Endothelial cell of umbilical vein (primary cell): ENCODE results near the gene MFSD6. TPM values are rescaled to one million over a fixed set of nuclear protein-coding genes. Genes with fewer than 3 reads are reported as not detected.

ENCODE experiments used
- BruUV-seq: library from RNA; stranded (reverse); fragments of 400-500 nt; replicated peaks from 2 replicates; lab custom pipeline; 2021; lab: Mats Ljungman, UMichigan
- CTCF ChIA-PET: fragments of 300-600, 350-600 bp; sonication (Branson Sonifier 250); formaldehyde crosslinking; loops from one replicate; lab custom pipeline; 2021; ENCODE audit warnings: antibody characterized with exemption, inconsistent platforms; lab: Charles Lee
- POLR2A ChIA-PET: fragments of 300-600, 350-600 bp; sonication (Branson Sonifier 250); formaldehyde crosslinking; loops from one replicate; lab custom pipeline; 2021; ENCODE audit warnings: antibody characterized with exemption, inconsistent platforms; lab: Charles Lee
- DNase-seq: peaks from one replicate; pipeline ENCODE4 v3.0.0-alpha.2; 2011; ENCODE audit warnings: low read depth, low spot score
- FAIRE-seq: peaks from 2 replicates; lab custom pipeline; 2011; peaks lifted over from hg19 to GRCh38; lab: Jason Lieb, UNC
- H2AFZ ChIP-seq: 2 replicates; pipeline ENCODE4 v1.6.0; 2012; ENCODE audit warnings: low read depth, low read length, control low read depth, inconsistent platforms
- H3K27ac ChIP-seq: 2 replicates; pipeline ENCODE4 v1.5.1; 2011; ENCODE audit warnings: low read depth, mild to moderate bottlenecking, control low read depth, low read length, moderate library complexity; ENCODE audit not compliant: insufficient read depth
- H3K27me3 ChIP-seq, 2 experiments: 2 replicates each; pipeline versions ENCODE4 v1.6.0 to v1.6.1; 2011; ENCODE audit warnings: low read length in 2 of 2, mixed read lengths in 1 of 2; ENCODE audit not compliant: control insufficient read depth in 2 of 2, insufficient read depth in 2 of 2
- H3K36me3 ChIP-seq, 2 experiments: 2 replicates in 1 of 2; 3 replicates in 1 of 2; pipeline ENCODE4 v1.5.1; 2011; ENCODE audit warnings: low read length in 2 of 2, mild to moderate bottlenecking in 1 of 2, moderate library complexity in 1 of 2; ENCODE audit not compliant: control insufficient read depth in 2 of 2, insufficient read depth in 2 of 2; ENCODE audit errors: extremely low read depth in 1 of 2
- H3K4me1 ChIP-seq: 3 replicates; pipeline ENCODE4 v1.5.1; 2011; ENCODE audit warnings: mild to moderate bottlenecking, low read length; ENCODE audit not compliant: control insufficient read depth, insufficient read depth; ENCODE audit errors: extremely low read depth
- H3K4me2 ChIP-seq: 2 replicates; pipeline ENCODE4 v1.6.1; 2011; ENCODE audit warnings: low read length, control low read depth, mixed read lengths; ENCODE audit not compliant: insufficient read depth
- H3K4me3 ChIP-seq, 3 experiments: fragments of 200-600 bp in 1 of 3; sonication (generic), shearing (Covaris generic) in 1 of 3; replicated peaks in 1 of 3; 2 replicates each; pipeline ENCODE4 v1.5.1; 2011 to 2016; ENCODE audit warnings: control low read depth in 3 of 3, low read length in 3 of 3, mild to moderate bottlenecking in 2 of 3, inconsistent platforms in 1 of 3, low read depth in 1 of 3, moderate library complexity in 1 of 3; ENCODE audit not compliant: insufficient read depth in 1 of 3
- H3K79me2 ChIP-seq: 2 replicates; pipeline ENCODE4 v1.6.0; 2012; ENCODE audit warnings: low read length, inconsistent platforms; ENCODE audit not compliant: control insufficient read depth, insufficient read depth
- H3K9ac ChIP-seq: replicated peaks from 2 replicates; pipeline ENCODE3; 2011; ENCODE audit warnings: low read length, control low read depth; ENCODE audit not compliant: insufficient read depth; ENCODE audit errors: extremely low read depth
- H3K9me1 ChIP-seq: replicated peaks from 3 replicates; pipeline ENCODE4 v1.6.0; 2011; ENCODE audit warnings: mild to moderate bottlenecking, low read length; ENCODE audit not compliant: control insufficient read depth, insufficient read depth; ENCODE audit errors: extremely low read depth
- H3K9me3 ChIP-seq: replicated peaks from 2 replicates; pipeline ENCODE4 v1.5.1; 2012; ENCODE audit warnings: low read length, inconsistent platforms; ENCODE audit not compliant: control insufficient read depth, insufficient read depth
- H4K20me1 ChIP-seq: replicated peaks from 2 replicates; pipeline ENCODE3; 2011; ENCODE audit warnings: mild to moderate bottlenecking, low read length; ENCODE audit not compliant: control insufficient read depth, insufficient read depth; ENCODE audit errors: extremely low read depth
- EZH2 ChIP-seq: IDR thresholded peaks from 2 replicates; pipeline ENCODE4 v1.6.1; 2012; ENCODE audit warnings: borderline replicate concordance, low read depth, mild to moderate bottlenecking, moderate library complexity, low read length, inconsistent platforms; ENCODE audit not compliant: severe bottlenecking
- FOS ChIP-seq: IDR thresholded peaks from 2 replicates; pipeline ENCODE4 v1.6.1; 2011; ENCODE audit warnings: mild to moderate bottlenecking, low read length, moderate library complexity, borderline replicate concordance; ENCODE audit not compliant: insufficient read depth
- GATA2 ChIP-seq: IDR thresholded peaks from 2 replicates; pipeline ENCODE4 v1.7.0; 2011; ENCODE audit warnings: low read depth, mild to moderate bottlenecking, moderate library complexity, mixed read lengths, low read length; ENCODE audit not compliant: insufficient read length, insufficient read depth
- JUN ChIP-seq: IDR thresholded peaks from 2 replicates; pipeline ENCODE4 v1.6.1; 2011; ENCODE audit warnings: borderline replicate concordance, low read depth; ENCODE audit not compliant: insufficient read length, insufficient read depth
- MYC ChIP-seq: IDR thresholded peaks from one replicate; pipeline ENCODE4 v1.6.1; 2011; ENCODE audit warnings: mild to moderate bottlenecking, low read depth, low read length
- POLR2A ChIP-seq: IDR thresholded peaks from 2 replicates; pipeline ENCODE4 v1.6.1; 2012; ENCODE audit warnings: low read depth, mild to moderate bottlenecking, control low read depth, low read length
- POLR2AphosphoS5 ChIP-seq: IDR thresholded peaks from 2 replicates; pipeline ENCODE4 v1.6.1; 2012; ENCODE audit warnings: low read depth, mild to moderate bottlenecking, control low read depth, low read length, moderate library complexity; ENCODE audit not compliant: insufficient read depth
- dilution Hi-C: fragments of 300-500 bp; cut with MboI; formaldehyde crosslinking; loops from one replicate; pipeline ENCODE4 v1.15.0; 2019; ENCODE audit warnings: low sequenced_read_pairs; ENCODE audit not compliant: extremely low pct_ligation_motif_present
- intact Hi-C: fragments of 100-400 bp; cut with micrococcal nuclease; formaldehyde crosslinking; loops from one replicate; pipeline ENCODE4 v1.10.0; 2022
- polyA plus RNA-seq, 4 experiments: library from polyadenylated mRNA; depleted of rRNA in 3 of 4; stranded (reverse) in 3 of 4; unstranded in 1 of 4; fragments of >200 nt; gene quantifications; 2 replicates each; pipeline versions ENCODE4 v1.2.1 to v1.2.3, GENCODE V29; 2011 to 2012; ENCODE audit warnings: missing spikeins in 1 of 4
- total RNA-seq: library from RNA; stranded (reverse); gene quantifications from 2 replicates; pipeline ENCODE4 v1.2.3, GENCODE V29; 2021
- TF ChIP-seq, protein P1 (sequence below), 2 donors: IDR thresholded peaks; 1 replicate in 1 of 2; 2 replicates in 1 of 2; pipeline ENCODE4 v1.5.1; 2011; ENCODE audit warnings: low read length in 2 of 2, mild to moderate bottlenecking in 2 of 2, moderate library complexity in 2 of 2, control low read depth in 1 of 2, inconsistent platforms in 1 of 2, low read depth in 1 of 2; ENCODE audit not compliant: insufficient read depth in 1 of 2; ENCODE audit errors: extremely low read depth in 1 of 2
- TF ChIP-seq, protein P2 (sequence below): IDR thresholded peaks from 2 replicates; pipeline ENCODE4 v1.6.1; 2011; ENCODE audit not compliant: insufficient read depth, insufficient read length

Gene MFSD6
- total and polyA plus RNA-seq, 2 donors (not counting 3 experiments of a cell fraction or from before 2014, with no cell fraction given): 4.3 to 4.5 TPM

DNA sequence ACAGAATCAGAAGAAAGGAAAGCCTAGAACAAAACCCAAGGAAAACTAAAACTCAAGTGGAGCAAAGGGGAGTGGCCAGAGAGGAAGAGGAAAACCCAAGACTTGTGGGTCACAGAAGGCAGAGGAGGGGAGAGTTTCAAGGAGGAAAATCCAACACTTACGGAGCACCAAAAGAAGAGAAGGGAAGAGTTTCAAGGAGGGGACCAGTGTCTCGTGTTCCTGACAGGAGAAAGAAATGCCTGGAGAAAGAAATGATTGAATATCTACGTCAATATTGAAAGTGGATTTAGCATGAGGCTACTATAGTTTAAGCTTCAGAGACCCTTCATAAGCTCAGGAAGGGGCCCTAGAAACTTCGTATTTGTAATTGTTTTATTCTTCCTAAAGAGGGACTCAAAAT is 1.4 kb upstream of the MFSD6 start:
- POLR2A ChIA-PET: no interaction called here
- FAIRE-seq: no peak
- no TSS peak for BruUV-seq

More for the DNA sequence above, 1.4 kb upstream of the MFSD6 start:
- H3K9me3 ChIP-seq: no peaks in the 10 kb centered on the region
- no peaks in the 10 kb centered on the region for H3K36me3 ChIP-seq
- H3K27me3 ChIP-seq: peaks cover 17 to 25% of the 10 kb centered on the region in 2 experiments
- no peak overlapping the region for H3K27ac ChIP-seq
- H3K9me1 ChIP-seq: no peaks in the 10 kb centered on the region
- H4K20me1 ChIP-seq: no peaks in the 10 kb centered on the region
- no peak overlapping the region for H3K4me3 ChIP-seq
- H2AFZ ChIP-seq: no peak overlapping the region
- TF ChIP-seq GATA2 (no peak), JUN (no peak), FOS (no peak), POLR2A (no peak), MYC (no peak), POLR2AphosphoS5 (no peak), EZH2 (no peak)
- TF ChIP-seq, protein P1, sequence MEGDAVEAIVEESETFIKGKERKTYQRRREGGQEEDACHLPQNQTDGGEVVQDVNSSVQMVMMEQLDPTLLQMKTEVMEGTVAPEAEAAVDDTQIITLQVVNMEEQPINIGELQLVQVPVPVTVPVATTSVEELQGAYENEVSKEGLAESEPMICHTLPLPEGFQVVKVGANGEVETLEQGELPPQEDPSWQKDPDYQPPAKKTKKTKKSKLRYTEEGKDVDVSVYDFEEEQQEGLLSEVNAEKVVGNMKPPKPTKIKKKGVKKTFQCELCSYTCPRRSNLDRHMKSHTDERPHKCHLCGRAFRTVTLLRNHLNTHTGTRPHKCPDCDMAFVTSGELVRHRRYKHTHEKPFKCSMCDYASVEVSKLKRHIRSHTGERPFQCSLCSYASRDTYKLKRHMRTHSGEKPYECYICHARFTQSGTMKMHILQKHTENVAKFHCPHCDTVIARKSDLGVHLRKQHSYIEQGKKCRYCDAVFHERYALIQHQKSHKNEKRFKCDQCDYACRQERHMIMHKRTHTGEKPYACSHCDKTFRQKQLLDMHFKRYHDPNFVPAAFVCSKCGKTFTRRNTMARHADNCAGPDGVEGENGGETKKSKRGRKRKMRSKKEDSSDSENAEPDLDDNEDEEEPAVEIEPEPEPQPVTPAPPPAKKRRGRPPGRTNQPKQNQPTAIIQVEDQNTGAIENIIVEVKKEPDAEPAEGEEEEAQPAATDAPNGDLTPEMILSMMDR (IDR thresholded peaks at IDR 0.05; ENCODE audit: extremely low read depth in 1 of 2, insufficient read depth in 1 of 2, low read depth in 1 of 2, low read length in 2 of 2): no peak
- TF ChIP-seq, protein P2, sequence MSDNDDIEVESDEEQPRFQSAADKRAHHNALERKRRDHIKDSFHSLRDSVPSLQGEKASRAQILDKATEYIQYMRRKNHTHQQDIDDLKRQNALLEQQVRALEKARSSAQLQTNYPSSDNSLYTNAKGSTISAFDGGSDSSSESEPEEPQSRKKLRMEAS: no peak
- CTCF ChIA-PET: interaction anchor here (1.0 kb wide), 1 partner anchor 15 kb away, joined by 3 read pairs; no protein-coding TSS in a partner anchor
- peaks cover 6% of the 10 kb centered on the region for H3K4me1 ChIP-seq
- H3K4me2 ChIP-seq: no peak overlapping the region
- no peak overlapping the region for H3K9ac ChIP-seq
- intact Hi-C loops (no loop called here), dilution Hi-C loops (no loop called here)
- H3K79me2 ChIP-seq: no peaks in the 10 kb centered on the region
- no peak for DNase-seq
